DMS 273 treated with DMSO at 0.1 percent for 48 hours (cell line): Measurements from ENCODE around the gene TMPRSS4.

ENCODE experiments used
- DNase-seq: peaks from one replicate; lab custom pipeline; 2025; lab: John Stamatoyannopoulos, UW

Gene TMPRSS4

DNA sequence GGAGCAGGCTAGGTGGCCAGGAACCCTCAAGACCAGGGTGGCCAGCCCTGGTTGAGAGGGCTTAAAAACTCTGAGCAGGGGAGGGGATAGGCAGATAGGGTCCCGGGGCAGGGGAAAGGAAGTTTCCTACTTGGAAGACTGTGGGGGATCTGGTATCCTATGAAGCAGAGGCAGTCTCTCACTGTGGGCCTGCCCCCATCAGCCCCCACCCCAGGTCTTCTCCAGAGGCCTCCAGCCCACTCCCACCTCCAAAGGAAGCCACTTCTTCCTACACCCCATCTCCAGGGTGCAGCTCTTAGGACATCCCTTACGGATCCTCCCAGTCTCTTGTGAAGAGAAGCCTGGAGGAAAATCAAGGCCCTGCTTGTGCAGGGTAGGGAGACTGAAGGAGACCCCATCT lies 59.5 kb downstream of the TMPRSS4 start:
- no peak for DNase-seq

- DNase-seq: no peak
Observed at GRCh38 chr11:118136801-118137200, 59.9 kb downstream of the TMPRSS4 start.

DNA sequence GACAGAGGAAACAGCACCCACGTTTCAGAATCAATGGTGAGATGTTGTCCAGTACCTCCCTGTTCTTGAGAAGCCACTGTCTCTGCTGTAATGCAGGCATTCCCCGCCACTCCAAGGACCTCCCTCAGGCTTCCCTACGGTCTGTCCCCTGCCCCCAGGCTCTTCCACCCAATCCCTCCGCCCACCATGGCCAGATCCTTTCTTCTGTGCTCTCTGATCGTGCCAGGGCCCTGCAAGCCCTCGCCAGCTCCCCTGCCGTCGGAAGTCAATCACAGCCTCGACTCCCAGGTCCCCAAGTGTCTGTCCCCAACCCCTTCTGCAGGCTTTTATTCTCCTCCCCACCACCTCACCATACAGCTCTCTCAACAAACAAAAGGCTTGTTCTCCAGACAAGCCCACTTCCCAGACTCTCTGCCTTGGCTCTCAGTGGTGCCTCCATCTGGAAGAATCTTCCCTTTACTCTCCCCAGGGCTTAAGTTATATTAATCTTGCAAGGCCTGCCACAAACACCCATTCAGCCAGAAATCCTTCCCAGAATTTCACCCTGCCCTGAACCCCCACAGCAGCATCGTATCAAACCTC lies 62.1 kb downstream of the TMPRSS4 start:
- DNase-seq: no peak

DNA sequence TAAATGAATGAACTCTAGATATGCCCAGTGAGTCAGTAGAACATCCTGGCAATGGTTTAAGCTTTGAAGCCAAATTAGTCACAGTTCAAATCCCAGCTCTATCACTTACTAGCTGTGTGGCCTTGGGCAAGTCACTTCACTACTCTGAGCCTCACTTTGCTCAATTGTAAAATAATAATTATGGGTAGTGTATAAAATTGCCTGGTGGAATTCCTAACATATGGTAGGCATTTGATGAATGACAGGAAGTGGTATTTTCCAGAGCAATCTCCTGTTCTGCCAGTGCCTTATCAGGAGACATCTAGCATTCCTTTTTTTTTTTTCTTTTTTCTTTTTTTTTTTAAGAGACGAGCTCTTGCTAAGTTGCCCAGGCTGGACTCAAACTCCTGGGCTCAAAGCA lies 62.7 kb downstream of the TMPRSS4 start:
- no peak for DNase-seq

GRCh38 chr11:118142081-118142480 lies 65.2 kb downstream of the TMPRSS4 start:
- DNase-seq: no peak

DNA sequence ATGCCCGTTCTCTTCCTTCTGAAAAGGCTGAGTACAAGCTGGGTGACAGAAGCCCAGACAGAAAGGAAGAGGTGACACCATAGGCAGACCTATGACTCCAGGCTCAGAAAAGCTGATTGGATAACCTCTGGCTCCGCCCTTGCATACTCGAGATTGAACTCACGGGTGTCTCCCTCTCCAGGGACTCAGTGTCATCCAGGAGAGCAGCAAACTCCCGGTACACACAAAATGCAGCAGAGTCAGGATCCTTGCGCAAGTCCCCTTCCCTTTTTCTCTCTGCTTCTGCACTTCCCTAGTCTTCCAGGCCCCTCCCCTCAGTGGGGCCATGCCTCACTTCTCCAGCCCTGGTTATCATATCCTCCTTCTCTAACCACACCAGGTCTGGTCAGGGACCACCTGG lies 65.9 kb downstream of the TMPRSS4 start:
- DNase-seq: no peak

- no peak for DNase-seq
Observed at GRCh38 chr11:118143661-118144185, 66.8 kb downstream of the TMPRSS4 start.

DNA sequence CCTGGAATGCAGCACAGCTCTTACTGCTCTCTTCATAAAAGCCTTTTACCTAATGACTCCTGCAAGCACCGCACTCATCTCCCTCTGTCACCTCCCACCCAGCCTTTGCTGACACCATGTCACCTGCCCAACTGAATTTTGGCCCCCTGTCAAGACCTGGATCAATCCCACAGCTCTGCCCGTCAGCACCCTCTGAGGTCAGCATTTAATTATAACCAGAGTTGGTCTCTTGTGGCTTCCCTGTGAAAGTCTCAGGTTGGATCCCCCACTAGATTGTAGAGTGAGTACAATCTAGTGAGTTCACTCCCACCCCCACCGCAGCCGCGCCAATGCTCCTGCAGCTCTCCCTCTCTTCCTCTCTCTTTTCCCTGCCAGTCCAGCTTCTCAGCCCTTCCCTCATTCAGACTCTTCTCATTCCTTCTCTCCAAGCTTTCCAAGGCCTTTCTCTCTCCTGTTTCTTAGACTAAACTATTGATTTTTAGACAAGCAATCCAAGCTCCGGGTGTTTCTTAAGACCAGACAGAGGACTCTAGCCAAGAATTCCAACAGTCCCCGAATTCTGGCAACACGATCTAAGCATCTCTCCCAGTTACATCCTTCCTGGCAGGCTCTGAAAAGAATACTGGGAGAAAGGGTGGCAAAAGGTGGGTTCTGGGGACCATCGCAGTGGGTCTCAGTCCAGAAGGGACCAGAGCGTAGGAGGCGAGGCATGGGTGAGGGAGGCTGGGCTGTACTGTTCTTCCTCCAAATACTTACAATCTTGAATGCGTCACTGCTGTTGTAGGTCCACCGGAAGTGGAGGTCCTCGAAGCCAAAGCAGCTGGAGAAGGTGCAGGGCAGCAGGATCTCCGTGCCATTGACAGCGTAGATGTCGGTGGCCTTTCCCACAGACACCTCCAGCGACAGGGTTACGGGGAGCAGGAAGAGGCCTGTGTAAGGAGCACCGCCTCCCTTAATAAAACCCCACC lies 67.7 kb downstream of the TMPRSS4 start:
- no peak for DNase-seq

DNA sequence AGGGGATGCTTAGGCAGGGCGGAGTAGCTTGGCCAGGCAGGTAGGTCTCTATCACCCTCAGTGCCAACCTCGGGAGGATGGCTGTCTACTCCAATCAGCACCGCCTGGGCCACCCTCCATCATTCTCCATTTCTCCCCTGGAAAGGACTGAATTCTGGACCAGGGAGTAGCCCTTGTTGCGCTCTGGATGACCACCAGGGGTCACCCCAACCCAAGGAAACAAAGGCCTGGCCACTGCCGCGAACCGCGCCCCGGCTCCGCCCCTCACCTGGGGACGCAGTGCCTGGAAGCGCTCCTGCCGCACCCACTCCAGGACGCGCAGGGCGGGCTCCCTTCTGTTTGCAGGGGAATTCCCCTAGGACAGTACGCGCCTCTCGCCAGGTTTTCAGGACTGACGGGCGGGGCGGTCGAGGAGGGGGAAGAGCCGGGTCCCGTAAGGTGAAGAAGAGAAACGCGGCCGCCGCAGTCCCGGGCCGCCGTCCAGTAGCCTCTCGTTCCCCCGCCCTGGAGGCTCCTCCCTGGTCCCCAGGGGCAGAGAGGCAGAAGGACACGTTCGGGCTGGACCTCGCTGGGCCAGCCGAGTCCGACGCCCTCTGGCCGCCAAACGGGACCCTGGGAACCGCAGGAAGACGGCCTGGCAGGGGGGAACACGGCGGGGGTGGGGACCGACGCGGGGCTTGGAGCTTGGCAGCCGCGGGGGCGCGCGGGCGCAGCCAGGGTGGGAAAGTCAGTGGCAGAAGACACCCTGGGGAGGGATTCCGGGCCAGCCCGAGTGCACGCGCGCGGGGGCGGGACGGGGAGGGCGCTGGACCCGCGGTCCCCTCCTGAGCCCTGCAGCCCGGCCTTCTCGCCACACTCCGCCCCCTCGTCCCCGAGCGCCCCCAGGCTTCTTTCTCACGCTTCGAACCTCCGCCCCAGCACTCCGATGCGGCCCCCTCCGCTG lies 68.7 kb downstream of the TMPRSS4 start:
- DNase-seq: no peak

GRCh38 chr11:118146554-118146953 lies 69.7 kb downstream of the TMPRSS4 start:
- no peak for DNase-seq

GRCh38 chr11:118147502-118147901 lies 70.6 kb downstream of the TMPRSS4 start:
- DNase-seq: no peak

DNA sequence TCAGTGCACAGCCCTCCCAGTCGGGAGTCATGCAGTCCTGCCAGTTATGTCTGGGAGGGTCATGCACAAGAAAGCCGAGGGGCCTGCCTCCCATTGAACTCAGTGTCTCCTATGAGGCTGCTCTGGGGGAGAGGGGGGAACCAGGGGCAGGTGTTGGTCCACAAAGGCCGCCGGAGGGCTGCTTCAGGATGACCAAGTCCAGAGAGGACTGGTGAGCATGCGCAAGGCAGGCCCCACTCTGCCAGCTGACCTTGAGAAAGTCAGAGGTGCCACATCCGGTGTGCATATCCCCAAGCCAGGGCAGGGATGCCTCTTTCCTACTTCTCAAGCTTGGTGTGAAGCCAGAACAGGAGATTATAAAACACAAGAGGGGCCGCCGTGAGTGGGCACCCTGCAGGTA lies 71.4 kb downstream of the TMPRSS4 start:
- DNase-seq: no peak

- no peak for DNase-seq
Observed at GRCh38 chr11:118148856-118149255, 72.0 kb downstream of the TMPRSS4 start.

DNA sequence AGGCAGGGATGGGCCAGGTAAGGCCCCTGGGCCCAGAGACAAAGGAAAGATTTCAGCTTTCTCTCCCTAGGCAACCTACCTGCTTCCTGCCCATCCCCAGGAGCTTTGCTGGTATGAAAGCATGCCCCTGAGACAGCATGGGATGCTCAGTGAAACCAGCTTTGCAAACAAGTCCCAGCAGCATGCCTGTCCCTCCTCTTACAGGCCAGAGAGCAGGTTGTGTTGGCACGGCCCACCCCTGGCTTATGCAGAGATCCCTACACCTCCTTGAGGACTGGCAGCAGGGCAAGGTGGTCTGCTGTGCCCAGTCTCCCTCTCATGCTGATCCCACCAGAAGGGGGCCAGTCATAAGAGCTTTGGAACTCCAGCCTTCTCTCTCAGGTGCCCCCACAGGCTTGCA lies 72.6 kb downstream of the TMPRSS4 start:
- no peak for DNase-seq

DNA sequence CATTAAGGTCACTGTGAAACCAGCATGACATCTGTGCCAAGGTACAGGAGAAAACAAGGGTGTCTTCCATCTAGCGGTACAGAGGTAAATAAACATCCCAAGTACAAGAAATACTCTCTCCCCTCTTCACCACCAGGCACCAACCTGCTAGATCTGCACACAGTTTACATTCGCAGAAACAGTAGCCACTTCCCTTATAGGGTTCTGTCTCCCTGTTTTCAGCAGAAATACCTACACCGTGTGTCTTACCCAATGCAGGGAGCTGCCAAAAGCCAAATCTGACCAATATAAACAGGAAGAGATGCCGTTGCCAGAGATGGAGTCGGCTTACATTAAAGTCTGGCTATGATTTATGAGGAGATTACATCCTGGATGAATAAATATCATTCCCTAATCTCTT lies 74.6 kb downstream of the TMPRSS4 start:
- DNase-seq: no peak

DNA sequence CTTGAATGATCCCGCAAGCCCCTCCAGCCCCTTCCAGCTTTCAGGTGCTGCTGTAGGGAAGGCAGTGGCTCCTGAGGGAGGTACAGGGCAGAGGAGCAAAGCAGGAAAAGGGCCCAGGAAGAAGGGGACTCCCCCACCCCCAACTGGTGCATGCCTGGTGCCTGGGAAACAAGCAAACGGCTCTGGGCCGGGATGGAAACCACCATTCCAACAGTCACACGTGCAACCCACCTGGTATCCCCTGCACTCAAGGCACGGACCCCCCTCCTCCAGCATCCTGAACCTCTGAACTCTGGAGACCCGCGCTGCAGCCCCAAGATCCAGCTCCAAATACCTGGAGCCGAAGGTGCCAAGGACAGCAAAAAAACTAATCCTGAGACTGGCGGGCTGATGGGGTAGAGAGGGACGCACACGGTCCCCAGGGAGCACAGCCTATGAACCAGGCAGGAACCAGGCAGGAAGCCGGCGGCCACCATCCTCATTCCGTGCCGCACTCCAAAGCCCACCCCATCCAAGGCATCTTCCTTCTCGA lies 75.2 kb downstream of the TMPRSS4 start:
- DNase-seq: no peak

GRCh38 chr11:118152552-118153471 lies 75.9 kb downstream of the TMPRSS4 start, which contains the start of gene SCN4B:
SCN4B (minus strand) TSS chr11:118152823; CDS start chr11:118152673, 150 bp downstream.
- no peak for DNase-seq

- DNase-seq: no peak
Observed at GRCh38 chr11:118153516-118153915, 76.6 kb downstream of the TMPRSS4 start.

DNA sequence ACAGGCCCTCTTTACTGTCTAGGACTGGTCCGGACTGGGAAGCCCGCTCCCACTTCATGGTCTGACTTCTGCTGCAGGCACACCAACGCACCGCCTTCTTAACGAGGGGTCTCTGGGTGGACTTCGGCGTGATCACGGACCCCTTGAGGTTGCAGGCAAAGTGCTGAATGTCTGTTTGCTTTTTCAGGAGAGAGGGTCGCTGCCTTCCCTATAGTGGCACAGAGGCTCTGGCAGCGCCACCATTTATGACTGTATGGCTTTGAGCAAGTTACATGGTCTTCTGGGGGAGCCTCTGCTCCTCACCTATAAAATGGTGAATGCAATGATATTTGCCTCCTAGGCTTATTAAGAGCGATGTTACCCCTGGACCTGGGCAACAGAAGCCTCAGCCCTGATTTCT lies 77.1 kb downstream of the TMPRSS4 start:
- DNase-seq: no peak

GRCh38 chr11:118154641-118155040 lies 77.8 kb downstream of the TMPRSS4 start:
- no peak for DNase-seq
